T-cell (primary cell): ENCODE data around the gene VCX2. TPM values are rescaled to one million over a fixed set of nuclear protein-coding genes. Genes with fewer than 3 reads are reported as not detected.
"Not testable (repeated sequence)": the region's sequence is repeated elsewhere in the genome, so short reads cannot be mapped to it uniquely, and the experiment has no call there.

Experiments
- ATAC-seq, 4 experiments: fragments of 200-7000 bp in 3 of 4; fragments of 150-1000 bp in 1 of 4; cut with Tn5 transposase; replicated peaks in 1 of 4; 1 replicate in 3 of 4; 2 replicates in 1 of 4; pipeline ENCODE4 v1.10.0; 2021; ENCODE audit warnings: moderate library complexity in 3 of 4, mild to moderate bottlenecking in 2 of 4, moderate number of reproducible peaks in 1 of 4
- CTCF ChIA-PET, 2 donors: fragments of 300-600 bp; sonication (Branson Sonifier 250); formaldehyde crosslinking; loops; one replicate each; lab custom pipeline; 2022; ENCODE audit warnings: antibody characterized with exemption in 2 of 2; lab: Charles Lee
- POLR2A ChIA-PET, 2 donors: fragments of 300-600 bp; sonication (Branson Sonifier 250); formaldehyde crosslinking; loops; one replicate each; lab custom pipeline; 2022; ENCODE audit warnings: antibody characterized with exemption in 2 of 2; lab: Charles Lee
- DNase-seq, 35 experiments: peaks; one replicate each; pipeline versions ENCODE4 v3.0.0 to v3.0.0-alpha.2; 2013 to 2023
- H3K27ac ChIP-seq: one replicate; pipeline ENCODE4 v1.5.1; 2013; ENCODE audit warnings: low read length
- H3K27me3 ChIP-seq, 2 experiments: replicated peaks in 1 of 2; 1 replicate in 1 of 2; 2 replicates in 1 of 2; pipeline versions ENCODE4 v1.6.1 to v1.7.0; 2013; ENCODE audit warnings: low read length in 1 of 2, mixed read lengths in 1 of 2; ENCODE audit not compliant: control insufficient read depth in 2 of 2, insufficient read depth in 2 of 2; ENCODE audit errors: extremely low read depth in 1 of 2
- H3K36me3 ChIP-seq, 2 donors: 1 replicate in 1 of 2; 2 replicates in 1 of 2; pipeline versions ENCODE4 v1.6.1 to v1.7.0; 2013; ENCODE audit warnings: low read length in 1 of 2; ENCODE audit not compliant: control insufficient read depth in 2 of 2, insufficient read depth in 1 of 2; ENCODE audit errors: extremely low read depth in 1 of 2
- H3K4me1 ChIP-seq, 2 experiments: 1 replicate in 1 of 2; 2 replicates in 1 of 2; pipeline versions ENCODE4 v1.6.1 to v1.7.0; 2013; ENCODE audit warnings: low read length in 2 of 2, mixed read lengths in 1 of 2; ENCODE audit not compliant: insufficient read depth in 2 of 2, control insufficient read depth in 1 of 2; ENCODE audit errors: extremely low read depth in 1 of 2
- H3K4me3 ChIP-seq, 2 donors: 1 replicate in 1 of 2; 2 replicates in 1 of 2; pipeline versions ENCODE4 v1.5.1 to v1.7.0; 2013; ENCODE audit warnings: mild to moderate bottlenecking in 2 of 2, low read length in 1 of 2, moderate library complexity in 1 of 2; ENCODE audit not compliant: control insufficient read depth in 1 of 2; ENCODE audit errors: extremely low read depth in 1 of 2
- H3K9me3 ChIP-seq: 2 replicates; pipeline ENCODE4 v1.7.0; 2013
- H3K27ac Mint-ChIP-seq, 2 donors: one replicate each; pipeline ENCODE4 v1.8.0; 2020 to 2021; ENCODE audit warnings: mild to moderate bottlenecking in 2 of 2, mixed read lengths in 2 of 2
- H3K27me3 Mint-ChIP-seq, 2 donors: one replicate each; pipeline ENCODE4 v1.8.0; 2021 to 2022; ENCODE audit warnings: mixed read lengths in 2 of 2
- H3K36me3 Mint-ChIP-seq: one replicate; pipeline ENCODE4 v1.8.0; 2021; ENCODE audit warnings: mixed read lengths
- H3K4me1 Mint-ChIP-seq, 3 donors: one replicate each; pipeline ENCODE4 v1.8.0; 2020 to 2022; ENCODE audit warnings: mixed read lengths in 3 of 3, mild to moderate bottlenecking in 1 of 3
- H3K4me3 Mint-ChIP-seq, 3 donors: one replicate each; pipeline ENCODE4 v1.8.0; 2020 to 2022; ENCODE audit warnings: mild to moderate bottlenecking in 3 of 3, mixed read lengths in 3 of 3, moderate library complexity in 3 of 3
- H3K9me3 Mint-ChIP-seq, 3 donors: one replicate each; pipeline ENCODE4 v1.8.0; 2020 to 2022; ENCODE audit warnings: mixed read lengths in 3 of 3
- WGBS: methylation state at CpG from one replicate; pipeline ENCODE4 v1.1.5; 2013; ENCODE audit warnings: missing lambda C conversion rate; ENCODE audit not compliant: insufficient coverage; 5-methylcytosine and 5-hydroxymethylcytosine counted together
- total RNA-seq, 35 experiments: library from RNA in 6 of 35; stranded (reverse) in 6 of 35; fragments of 120-200 nt in 1 of 35; gene quantifications; one replicate each; pipeline versions ENCODE4 v1.2.1 to v1.2.4 and lab custom pipeline; 2013 to 2026

The VCX2 gene
- total RNA-seq, 5 donors from 2014 or later (not counting 1 experiment from before 2014, with no cell fraction given), result not detected

DNA sequence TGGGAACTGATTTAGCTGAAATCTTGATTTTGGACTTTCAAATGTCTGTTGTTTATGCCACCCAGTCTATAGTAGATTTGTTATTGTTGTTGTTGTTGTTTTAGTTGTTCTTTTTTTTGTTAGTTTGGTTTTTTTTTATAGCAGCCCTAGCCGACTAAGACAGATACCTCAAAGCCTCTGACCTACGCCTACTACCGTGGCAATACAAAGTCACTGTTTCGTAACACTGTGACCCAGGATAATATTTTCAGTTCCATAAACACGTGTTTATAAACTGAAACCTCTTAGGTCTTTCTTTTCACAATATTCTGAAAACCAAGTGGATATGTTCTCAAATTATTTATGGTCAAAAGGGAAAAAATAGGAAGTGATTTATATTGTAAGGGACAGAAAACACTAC lies 32.8 kb downstream of the VCX2 start:
- no peaks in the 10 kb centered on the region for H3K27me3 Mint-ChIP-seq
- DNase-seq (no peak), ATAC-seq (no peak)
- no peaks in the 10 kb centered on the region for H3K27me3 ChIP-seq
- H3K4me3 ChIP-seq, result no peak overlapping the region
- no peak overlapping the region for H3K27ac Mint-ChIP-seq
- H3K9me3 Mint-ChIP-seq, result peaks cover 0 to 14% (median 2%) of the 10 kb centered on the region in 3 donors
- no peaks in the 10 kb centered on the region for H3K4me1 ChIP-seq
- no CpG with 5 or more reads among the region's 5 CpGs for WGBS
- no peak overlapping the region for H3K4me3 Mint-ChIP-seq
- no peak overlapping the region for H3K27ac ChIP-seq
- no peaks in the 10 kb centered on the region for H3K9me3 ChIP-seq
- no peaks in the 10 kb centered on the region for H3K36me3 Mint-ChIP-seq
- H3K36me3 ChIP-seq, result no peaks in the 10 kb centered on the region
- H3K4me1 Mint-ChIP-seq, result no peaks in the 10 kb centered on the region
- ChIA-PET CTCF (no interaction called here), POLR2A (no interaction called here)

DNA sequence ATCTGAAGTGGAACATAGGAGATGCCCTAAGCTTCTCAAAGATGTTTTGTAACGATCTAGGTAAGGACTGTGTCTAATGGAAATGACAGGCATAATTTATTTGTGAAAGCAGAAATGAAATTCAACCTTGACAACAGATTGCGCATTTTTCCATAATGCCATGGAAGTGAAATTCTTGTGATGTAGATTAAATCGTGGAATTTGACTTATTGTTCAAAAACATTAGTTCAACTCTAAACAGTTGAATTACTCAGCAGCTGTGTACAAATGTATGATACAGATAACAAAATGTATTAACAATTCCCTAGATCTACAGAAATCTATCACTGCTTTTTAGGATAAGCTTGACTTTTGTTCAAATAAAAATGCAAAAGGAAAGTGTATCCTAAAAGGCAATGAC lies 44.4 kb downstream of the VCX2 start:
- H3K27ac Mint-ChIP-seq, result no peak overlapping the region
- H3K36me3 ChIP-seq, result no peaks in the 10 kb centered on the region
- no peak for DNase-seq
- POLR2A ChIA-PET, result no interaction called here
- H3K4me1 Mint-ChIP-seq, result no peaks in the 10 kb centered on the region
- H3K4me1 ChIP-seq, result no peaks in the 10 kb centered on the region
- no peak overlapping the region for H3K4me3 ChIP-seq
- H3K27me3 Mint-ChIP-seq, result no peaks in the 10 kb centered on the region
- H3K27me3 ChIP-seq, result no peaks in the 10 kb centered on the region
- ATAC-seq, result no peak
- H3K36me3 Mint-ChIP-seq, result no peaks in the 10 kb centered on the region
- no peak overlapping the region for H3K4me3 Mint-ChIP-seq
- H3K9me3 ChIP-seq, result no peaks in the 10 kb centered on the region
- WGBS, result no CpG with 5 or more reads among the region's 3 CpGs
- CTCF ChIA-PET, result interaction anchor here in 1 of 2 donors (0.6 kb wide), 1 partner anchor 619 kb away, joined by 5 read pairs; no protein-coding TSS in a partner anchor
- H3K27ac ChIP-seq, result no peak overlapping the region
- H3K9me3 Mint-ChIP-seq, result no peaks in the 10 kb centered on the region

GRCh38 chrX:8126092-8126491 lies 45.0 kb downstream of the VCX2 start:
- H3K27ac Mint-ChIP-seq, result no peak overlapping the region
- Histone ChIP-seq H3K36me3 (no peaks in the 10 kb centered on the region), H3K27ac (no peak overlapping the region), H3K4me1 (no peaks in the 10 kb centered on the region), H3K4me3 (no peak overlapping the region), H3K27me3 (no peaks in the 10 kb centered on the region), H3K9me3 (no peaks in the 10 kb centered on the region)
- no peak for DNase-seq
- no peak overlapping the region for H3K4me3 Mint-ChIP-seq
- no peaks in the 10 kb centered on the region for H3K4me1 Mint-ChIP-seq
- H3K36me3 Mint-ChIP-seq, result no peaks in the 10 kb centered on the region
- H3K9me3 Mint-ChIP-seq, result no peaks in the 10 kb centered on the region
- CTCF ChIA-PET, result no interaction called here
- WGBS, result no CpG with 5 or more reads among the region's 1 CpG
- no peak for ATAC-seq
- POLR2A ChIA-PET, result no interaction called here
- no peaks in the 10 kb centered on the region for H3K27me3 Mint-ChIP-seq

- H3K4me3 Mint-ChIP-seq, result no peak overlapping the region
- ATAC-seq (no peak), DNase-seq (no peak)
- 87% methylated on average over 3 of the region's 6 CpGs for WGBS
- H3K27me3 Mint-ChIP-seq, result no peaks in the 10 kb centered on the region
- Histone ChIP-seq H3K27ac (no peak overlapping the region), H3K27me3 (no peaks in the 10 kb centered on the region), H3K36me3 (no peaks in the 10 kb centered on the region), H3K4me3 (no peak overlapping the region), H3K9me3 (no peaks in the 10 kb centered on the region), H3K4me1 (no peaks in the 10 kb centered on the region)
- no peak overlapping the region for H3K27ac Mint-ChIP-seq
- H3K9me3 Mint-ChIP-seq, result no peaks in the 10 kb centered on the region
- ChIA-PET CTCF (no interaction called here), POLR2A (no interaction called here)
- no peaks in the 10 kb centered on the region for H3K36me3 Mint-ChIP-seq
- no peaks in the 10 kb centered on the region for H3K4me1 Mint-ChIP-seq
Measured at GRCh38 chrX:8125566-8125965, 45.5 kb downstream of the VCX2 start.

DNA sequence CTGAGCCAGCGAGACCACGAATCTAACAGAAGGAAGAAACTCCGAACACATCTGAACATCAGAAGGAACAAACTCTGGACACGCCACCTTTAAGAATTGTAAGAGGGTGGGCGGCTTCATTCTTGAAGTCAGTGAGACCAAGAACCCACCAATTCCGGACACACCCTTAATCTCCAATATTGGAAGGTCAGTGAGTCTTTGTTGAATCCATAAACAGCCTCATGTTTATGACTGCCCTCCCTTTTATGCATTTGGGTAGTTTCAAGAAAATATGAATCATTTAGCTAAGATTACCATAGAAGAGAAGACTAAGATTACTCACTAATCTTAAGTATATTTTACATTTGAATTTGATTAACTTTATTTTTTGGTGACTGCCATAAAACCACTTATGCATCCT lies 48.5 kb downstream of the VCX2 start:
- no peak overlapping the region for H3K27ac ChIP-seq
- Mint-ChIP-seq H3K27me3 (no peaks in the 10 kb centered on the region), H3K4me3 (no peak overlapping the region), H3K9me3 (peaks cover 0 to 7% (median 0%) of the 10 kb centered on the region in 3 donors), H3K27ac (no peak overlapping the region), H3K4me1 (no peaks in the 10 kb centered on the region), H3K36me3 (no peaks in the 10 kb centered on the region)
- no peaks in the 10 kb centered on the region for H3K4me1 ChIP-seq
- H3K4me3 ChIP-seq, result no peak overlapping the region
- no peaks in the 10 kb centered on the region for H3K36me3 ChIP-seq
- CTCF ChIA-PET, result no interaction called here
- no peak for DNase-seq
- POLR2A ChIA-PET, result no interaction called here
- ATAC-seq, result no peak
- no peaks in the 10 kb centered on the region for H3K27me3 ChIP-seq
- H3K9me3 ChIP-seq, result no peaks in the 10 kb centered on the region
- whole genome bisulfite sequencing, result no CpG with 5 or more reads among the region's 6 CpGs

GRCh38 chrX:8121391-8121790 lies 49.7 kb downstream of the VCX2 start:
- H3K27me3 Mint-ChIP-seq, H3K36me3 ChIP-seq, POLR2A ChIA-PET, H3K4me3 Mint-ChIP-seq, H3K27me3 ChIP-seq, H3K27ac Mint-ChIP-seq, H3K4me1 Mint-ChIP-seq, H3K9me3 ChIP-seq, ATAC-seq, H3K27ac ChIP-seq, H3K36me3 Mint-ChIP-seq, H3K4me1 ChIP-seq, CTCF ChIA-PET, H3K4me3 ChIP-seq, DNase-seq: not testable (repeated sequence)
- H3K9me3 Mint-ChIP-seq, result peaks cover 0 to 11% (median 0%) of the 10 kb centered on the region in 3 donors
- WGBS, result 100% methylated on average over 9 of the region's 23 CpGs
